ENCODE data around the gene MPO. TPM values are rescaled to one million over a fixed set of nuclear protein-coding genes. Genes with fewer than 3 reads are reported as not detected.

Gene MPO
- total and polyA plus RNA-seq, 9 of the 15 experiments (the other 6 are each of a cell fraction or from before 2014, with no cell fraction given): 0.04 to 0.47 (median 0.39) TPM; not detected in 6

GRCh38 chr17:58239987-58240386, 40.7 kb downstream of the MPO start:
- peaks cover 5 to 9% of the 10 kb centered on the region in 2 experiments; a peak in 4 of 5 replicates for H3K4me1 ChIP-seq (replicated peaks in 1 of 2; ENCODE audit: control insufficient read depth in 2 of 2, insufficient read depth in 2 of 2, low read length in 2 of 2)
- no peaks in the 10 kb centered on the region for H3K9me3 ChIP-seq (replicated peaks; ENCODE audit: control insufficient read depth, insufficient read depth, low read depth, low read length)
- FAIRE-seq: no peak
- intact Hi-C loops (cut with micrococcal nuclease) (no loop called here), in situ Hi-C loops (cut with MboI) (no loop called here)
- no TSS peak for BruUV-seq (replicated peaks)
- no peaks in the 10 kb centered on the region for H4K20me1 ChIP-seq (replicated peaks; ENCODE audit: control insufficient read depth, insufficient read depth, low read length)
- H3K27ac ChIP-seq (ENCODE audit: extremely low read depth, low read depth, low read length): no peak overlapping the region
- CTCF ChIA-PET (ENCODE audit: low intra/inter-chr PET ratio): no interaction called here
- POLR2A ChIA-PET: interaction anchor here (0.6 kb wide), 1 partner anchor 41 kb away, joined by 4 read pairs; no protein-coding TSS in a partner anchor
- no peak overlapping the region for H3K4me2 ChIP-seq (ENCODE audit: insufficient read depth, low read length)
- no peaks in the 10 kb centered on the region for H3K36me3 ChIP-seq (ENCODE audit: control insufficient read depth, insufficient read depth, low read length)
- WGBS (ENCODE audit: insufficient coverage, low coverage, missing lambda C conversion rate): 0% methylated on average over 1 of the region's 1 CpG
- ATAC-seq: no peak
- H3K4me3 ChIP-seq: no peak overlapping the region
- no peaks in the 10 kb centered on the region for H3K9me1 ChIP-seq (ENCODE audit: control insufficient read depth, insufficient read depth, low read length)
- DNase-seq (ENCODE audit: extremely low read depth in 1 of 4, low spot score in 3 of 4): no peak
- no peak overlapping the region for H3K9ac ChIP-seq (ENCODE audit: insufficient read depth in 1 of 2, low read depth in 2 of 2, low read length in 2 of 2)
- H3K27me3 ChIP-seq (ENCODE audit: control insufficient read depth in 2 of 2, insufficient read depth in 2 of 2, low read length in 2 of 2): peaks cover 7 to 30% of the 10 kb centered on the region in 2 experiments
- no peaks in the 10 kb centered on the region for H3K79me2 ChIP-seq (ENCODE audit: control insufficient read depth, insufficient read depth, low read length)
- no peak for TF ChIP-seq TAL1 (IDR thresholded peaks at IDR 0.05)
- TF ChIP-seq PRMT5 (CRISPR knock-in tag; IDR thresholded peaks at IDR 0.05): no peak
- no peak for TF ChIP-seq FOXO4 (CRISPR knock-in tag; IDR thresholded peaks at IDR 0.05)
- TF ChIP-seq MAX (CRISPR knock-in tag; IDR thresholded peaks at IDR 0.05): no peak
- TF ChIP-seq POLR2AphosphoS2 (IDR thresholded peaks at IDR 0.05; ENCODE audit: low read length): no peak
- no peak for TF ChIP-seq CC2D1A (IDR thresholded peaks at IDR 0.05)
- TF ChIP-seq POLR3A (IDR thresholded peaks at IDR 0.05; ENCODE audit: borderline replicate concordance, extremely low read depth, insufficient read depth, insufficient read length): no peak
- TF ChIP-seq FOXK2 (conservative IDR thresholded peaks at IDR 0.05 in 1 of 2, IDR thresholded peaks at IDR 0.05 in 1 of 2; ENCODE audit: low read depth in 2 of 2): no peak
- TF ChIP-seq ESRRB (CRISPR knock-in tag; IDR thresholded peaks at IDR 0.05; ENCODE audit: borderline replicate concordance): no peak
- H2AFZ ChIP-seq (ENCODE audit: low read depth, low read length): no peak overlapping the region
